Middle frontal gyrus (tissue), 1 donor: Measurements from ENCODE around the gene PCSK7.
"Not testable (repeated sequence)": the region's sequence is repeated elsewhere in the genome, so short reads cannot be mapped to it uniquely, and the experiment has no call there.

Source experiments
- DNase-seq: peaks from one replicate; pipeline ENCODE4 v3.0.0-alpha.2; 2015; ENCODE audit warnings: low spot score; ENCODE audit errors: extremely low spot score

PCSK7 gene

GRCh38 chr11:117217141-117218084, 14.5 kb downstream of the PCSK7 start:
- no peak for DNase-seq

GRCh38 chr11:117214404-117215110, 17.3 kb downstream of the PCSK7 start:
- no peak for DNase-seq

- no peak for DNase-seq
Measured at GRCh38 chr11:117212697-117213355, 19.0 kb downstream of the PCSK7 start.

GRCh38 chr11:117210620-117211019, 21.3 kb downstream of the PCSK7 start:
- DNase-seq: no peak

GRCh38 chr11:117209351-117210125, 22.3 kb downstream of the PCSK7 start:
- not testable (repeated sequence) for DNase-seq

GRCh38 chr11:117208710-117209109, 23.2 kb downstream of the PCSK7 start:
- not testable (repeated sequence) for DNase-seq

GRCh38 chr11:117207481-117207880, 24.4 kb downstream of the PCSK7 start:
- DNase-seq: not testable (repeated sequence)

- not testable (repeated sequence) for DNase-seq
Measured at GRCh38 chr11:117206859-117207258, 25.0 kb downstream of the PCSK7 start.

- not testable (repeated sequence) for DNase-seq
Measured at GRCh38 chr11:117206111-117206510, 25.8 kb downstream of the PCSK7 start.

GRCh38 chr11:117205211-117205818, 26.6 kb downstream of the PCSK7 start:
- DNase-seq: peak; percentile 18

GRCh38 chr11:117204283-117205080, 27.4 kb downstream of the PCSK7 start:
- DNase-seq: no peak

GRCh38 chr11:117203069-117203407, 28.8 kb downstream of the PCSK7 start:
- DNase-seq: no peak

- no peak for DNase-seq
Measured at GRCh38 chr11:117202386-117203068, 29.3 kb downstream of the PCSK7 start.

- DNase-seq: no peak
Measured at GRCh38 chr11:117201658-117202305, 30.1 kb downstream of the PCSK7 start.

- DNase-seq: no peak
Measured at GRCh38 chr11:117200813-117201657, 30.8 kb downstream of the PCSK7 start.

GRCh38 chr11:117199916-117200812, 31.7 kb downstream of the PCSK7 start:
- DNase-seq: no peak
